NCI-H526 treated with DMSO at 0.1 percent for 48 hours (cell line): ENCODE measurements around the gene COL23A1.

Experiments used
- DNase-seq: peaks from one replicate; lab custom pipeline; 2025; lab: John Stamatoyannopoulos, UW

Gene COL23A1

DNA sequence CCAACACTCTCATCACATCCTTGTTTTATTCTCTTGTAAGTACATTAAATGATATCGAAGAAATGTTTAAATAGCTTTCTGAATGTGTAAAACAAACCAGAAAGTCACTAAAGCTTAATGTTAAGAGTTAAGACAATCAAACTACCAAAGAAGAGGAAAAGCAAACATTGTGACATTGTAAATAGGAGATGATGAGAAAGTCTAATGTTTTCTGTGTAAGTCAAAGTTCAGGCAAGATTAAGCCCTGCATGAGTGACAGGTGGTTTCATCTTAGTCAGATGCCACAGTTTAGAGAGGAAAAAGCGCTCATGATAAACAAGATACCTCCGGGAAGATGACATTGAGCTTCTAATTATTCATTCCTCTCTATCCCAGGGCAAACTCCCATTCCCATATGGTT is 306.7 kb downstream of the COL23A1 start:
- DNase-seq: no peak

DNA sequence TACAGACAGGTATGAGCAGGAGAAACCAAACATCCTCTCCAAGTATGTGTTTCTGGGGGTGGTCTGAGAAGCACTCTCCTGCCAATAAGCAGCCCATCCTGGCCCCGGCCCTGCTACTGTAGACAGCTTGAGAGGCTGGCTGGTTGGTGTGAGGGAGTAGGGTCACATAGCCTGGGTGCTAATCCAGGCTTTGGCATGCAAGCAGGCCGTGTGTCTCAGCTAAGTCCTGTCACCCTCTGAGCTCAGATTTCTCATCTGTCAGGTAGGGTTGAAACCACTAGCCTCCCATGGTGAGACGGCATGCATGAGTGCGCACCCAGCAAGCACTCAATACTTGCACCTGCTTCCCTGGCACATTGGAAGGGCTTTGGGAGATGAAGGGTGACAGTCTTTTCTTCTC is 307.8 kb downstream of the COL23A1 start:
- no peak for DNase-seq

DNA sequence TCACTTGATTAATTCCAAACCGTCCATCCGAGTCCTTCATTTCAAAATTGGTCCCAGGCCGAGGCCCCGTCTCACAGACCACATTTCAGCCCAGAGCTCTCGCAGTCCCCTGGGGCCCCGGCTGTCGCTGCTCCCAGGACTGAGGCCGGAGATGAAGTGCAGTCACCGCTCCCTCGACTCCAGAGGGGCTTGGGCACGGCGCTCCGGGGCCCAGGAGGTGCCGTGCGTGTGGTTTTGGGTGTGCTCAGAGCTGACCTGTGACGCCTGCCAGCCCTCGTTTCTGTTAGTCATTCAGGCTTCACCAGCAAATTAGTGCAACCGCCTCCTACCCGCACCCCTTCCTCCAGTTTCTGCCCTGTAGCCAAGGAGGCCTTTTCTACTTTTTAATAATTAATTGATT is 308.9 kb downstream of the COL23A1 start:
- DNase-seq: no peak

DNA sequence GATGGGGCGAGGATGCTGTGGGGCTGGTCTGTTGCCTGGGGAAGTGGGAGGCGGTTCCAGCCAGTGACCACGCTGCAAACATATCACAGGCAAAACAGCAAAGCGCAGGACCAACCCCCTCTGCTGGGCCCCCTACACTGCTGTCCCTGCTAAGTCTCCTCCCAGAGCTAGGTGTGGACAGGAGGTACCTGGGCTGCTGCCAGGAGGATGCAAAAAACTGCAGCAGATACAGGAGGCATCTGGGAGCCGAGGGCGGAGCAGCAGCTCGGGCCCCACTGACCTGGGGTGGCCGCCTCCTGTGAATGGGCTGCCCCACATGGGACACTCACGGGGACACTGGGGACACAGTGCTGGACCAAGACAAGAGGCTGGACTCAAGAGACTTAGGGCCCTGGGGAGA is 309.6 kb downstream of the COL23A1 start:
- DNase-seq: no peak

DNA sequence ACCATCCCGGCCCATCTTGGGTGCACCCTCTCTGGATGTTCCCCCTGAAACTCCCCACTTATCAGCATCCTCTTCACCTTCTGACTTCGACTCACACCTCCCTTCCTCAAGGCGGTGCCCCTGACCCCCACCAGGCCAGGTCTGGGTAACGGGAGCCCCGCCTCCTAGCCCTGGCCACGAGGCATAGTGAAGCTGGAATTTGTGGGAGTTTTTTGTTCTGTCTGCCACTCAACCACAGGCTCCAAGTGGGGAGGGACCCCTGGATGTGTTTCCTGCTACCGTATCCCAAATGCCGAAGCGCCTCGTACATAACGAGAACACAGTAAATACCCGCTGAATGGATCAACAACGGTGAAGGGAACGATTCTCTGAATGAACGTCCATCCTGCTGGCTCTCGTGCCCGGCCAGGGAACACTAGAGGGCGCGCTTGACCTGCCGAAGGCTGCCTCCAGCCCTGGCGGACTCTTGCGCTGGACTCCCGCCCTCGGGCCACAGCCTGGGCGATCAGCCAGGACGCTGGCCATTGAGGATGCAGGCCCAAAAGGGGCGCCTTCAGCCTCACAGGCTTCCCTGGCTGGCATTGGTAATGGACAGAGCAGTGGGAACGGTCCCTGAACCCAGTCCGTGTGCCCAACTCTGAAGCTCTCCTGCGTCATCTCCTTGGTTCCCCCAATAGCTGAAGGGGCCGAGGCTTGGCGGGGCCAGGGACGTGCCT is 310.3 kb downstream of the COL23A1 start:
- peak; percentile 4 for DNase-seq

GRCh38 chr5:178279026-178279722 is 311.0 kb downstream of the COL23A1 start:
- no peak for DNase-seq

DNA sequence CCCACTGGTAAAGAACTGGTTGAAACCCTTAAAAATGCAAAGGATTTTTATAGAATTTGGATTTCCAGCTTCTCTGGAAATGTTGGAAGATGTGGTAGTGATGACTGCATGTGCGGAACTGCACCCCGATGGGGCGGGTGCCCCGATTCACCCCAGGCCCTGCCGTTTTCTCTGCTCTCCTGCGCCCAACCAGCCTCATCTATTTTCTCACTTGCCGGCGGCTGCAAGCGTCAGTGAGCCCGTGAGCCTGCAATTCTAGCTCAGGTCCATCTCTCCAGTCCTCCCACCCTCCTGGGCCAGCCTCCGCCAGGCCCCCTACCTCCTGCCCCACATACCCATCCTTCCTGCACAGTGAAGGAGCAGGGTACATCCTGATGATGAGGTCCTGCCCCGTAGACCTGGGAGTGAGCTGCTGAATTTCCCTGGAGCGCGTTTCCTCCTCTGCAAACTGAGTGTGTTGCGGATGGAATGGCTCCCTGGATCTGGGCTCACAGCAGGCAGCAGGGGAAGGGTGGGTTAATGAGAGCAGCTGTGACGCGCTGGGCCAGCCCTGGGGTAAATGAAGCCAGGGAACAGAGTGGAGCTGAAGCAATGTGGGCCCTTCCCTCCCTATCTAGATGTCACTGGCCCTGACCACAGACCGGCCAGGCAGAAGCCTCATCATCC is 311.7 kb downstream of the COL23A1 start:
- DNase-seq: no peak

- no peak for DNase-seq
Observed at GRCh38 chr5:178277866-178278265, 312.3 kb downstream of the COL23A1 start.

DNA sequence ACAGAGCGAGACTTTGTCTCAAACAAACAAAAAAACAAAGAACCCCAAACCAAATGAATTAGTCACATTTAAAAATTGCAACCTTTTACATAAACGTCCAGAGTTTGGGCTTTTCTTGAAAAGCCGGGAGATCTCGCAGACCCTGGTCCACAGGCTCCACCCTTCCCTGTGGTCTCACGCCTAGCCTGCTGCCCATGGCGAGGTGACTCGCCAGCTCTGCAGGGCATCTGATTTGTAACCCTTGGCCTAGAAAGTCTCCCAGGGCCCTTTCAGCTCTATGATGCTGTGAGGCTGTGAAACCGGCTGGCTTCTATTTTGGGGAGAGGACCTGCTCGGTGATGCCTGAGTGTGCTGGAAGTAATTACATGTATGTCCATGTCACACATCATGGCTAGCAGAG is 312.8 kb downstream of the COL23A1 start:
- DNase-seq: no peak

DNA sequence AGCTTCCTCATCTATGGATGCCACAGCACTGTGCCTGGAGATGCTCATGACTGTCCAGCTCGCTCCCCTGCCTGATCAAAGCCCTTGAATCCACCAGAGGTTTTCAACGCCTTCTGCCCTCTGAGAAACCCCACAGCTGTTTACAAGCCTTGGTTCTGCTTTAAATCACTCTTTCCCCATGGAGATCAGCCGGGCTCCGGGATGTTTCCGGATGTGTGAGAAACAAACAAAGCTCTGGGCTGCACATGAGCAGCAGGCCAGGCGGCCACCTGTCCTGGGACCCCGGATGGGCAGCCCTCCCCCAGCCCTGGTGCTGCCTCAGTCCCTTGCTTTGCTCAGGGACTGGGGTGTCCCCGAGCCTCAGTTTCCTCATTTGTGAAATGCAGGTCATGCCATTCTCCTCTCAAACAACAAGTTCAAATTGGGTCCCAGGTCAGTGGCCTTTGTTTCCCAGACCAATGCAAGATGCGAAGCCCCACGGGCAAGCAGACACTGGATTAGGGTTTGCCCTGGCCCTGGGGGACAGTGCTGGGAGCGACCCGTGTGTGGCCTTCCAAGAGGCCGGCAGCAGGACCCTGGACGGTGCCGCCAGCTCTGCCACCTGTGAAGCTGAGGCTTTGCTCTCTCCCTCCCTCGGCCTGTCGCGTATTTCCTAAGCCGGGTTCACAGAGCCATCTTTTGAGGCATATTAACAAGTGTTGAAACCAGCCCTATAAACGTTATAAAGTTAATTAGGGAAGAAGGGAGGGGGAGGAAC is 315.2 kb downstream of the COL23A1 start:
- DNase-seq: no peak

- DNase-seq: no peak
Observed at GRCh38 chr5:178273665-178274541, 316.3 kb downstream of the COL23A1 start.

GRCh38 chr5:178273041-178273440 is 317.2 kb downstream of the COL23A1 start:
- no peak for DNase-seq

- no peak for DNase-seq
Observed at GRCh38 chr5:178272591-178272990, 317.6 kb downstream of the COL23A1 start.

- no peak for DNase-seq
Observed at GRCh38 chr5:178271726-178272479, 318.3 kb downstream of the COL23A1 start.

DNA sequence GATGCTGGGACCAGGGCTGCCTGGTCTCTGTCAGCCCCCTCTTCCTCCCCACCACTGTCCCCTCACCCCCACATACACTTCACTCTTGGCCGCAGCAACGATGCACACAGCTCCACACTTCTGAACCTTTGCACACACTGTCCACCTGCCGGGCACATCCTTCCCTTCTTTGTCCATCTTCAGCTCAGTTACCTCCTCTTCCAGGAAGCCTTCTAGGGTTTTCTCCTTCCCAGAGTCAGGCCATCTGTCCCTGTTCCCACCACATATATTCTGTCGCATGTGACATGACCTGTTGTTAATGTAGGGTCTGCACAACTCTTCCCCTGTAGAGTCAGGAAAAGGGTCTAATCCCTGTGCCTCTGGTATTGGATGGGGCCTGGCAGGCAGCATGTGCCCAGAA is 319.0 kb downstream of the COL23A1 start:
- DNase-seq: no peak

- DNase-seq: no peak
Observed at GRCh38 chr5:178269499-178269898, 320.7 kb downstream of the COL23A1 start.

- no peak for DNase-seq
Observed at GRCh38 chr5:178267876-178268275, 322.3 kb downstream of the COL23A1 start.

GRCh38 chr5:178267245-178267644 is 322.9 kb downstream of the COL23A1 start:
- DNase-seq: no peak

- no peak for DNase-seq
Observed at GRCh38 chr5:178266581-178266980, 323.6 kb downstream of the COL23A1 start.

DNA sequence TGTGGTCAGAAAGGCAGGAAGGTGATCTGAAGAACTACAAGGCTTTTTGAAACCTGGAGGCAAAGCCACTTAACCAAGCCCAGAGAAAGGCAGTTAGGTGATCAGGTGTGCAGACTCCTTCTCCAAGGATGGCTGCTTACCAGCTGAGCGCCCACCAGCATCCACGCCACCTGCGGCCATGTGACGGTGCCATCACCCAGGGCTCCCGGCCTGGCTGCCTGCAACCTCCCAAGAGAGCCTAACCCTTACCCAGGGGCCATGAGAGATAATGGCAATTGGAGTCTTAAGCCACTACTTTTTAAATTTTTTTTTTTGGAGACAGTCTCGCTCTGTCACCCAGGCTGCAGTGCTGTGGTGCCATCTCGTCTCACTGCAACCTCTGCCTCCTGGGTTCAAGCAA is 324.4 kb downstream of the COL23A1 start:
- DNase-seq: no peak

DNA sequence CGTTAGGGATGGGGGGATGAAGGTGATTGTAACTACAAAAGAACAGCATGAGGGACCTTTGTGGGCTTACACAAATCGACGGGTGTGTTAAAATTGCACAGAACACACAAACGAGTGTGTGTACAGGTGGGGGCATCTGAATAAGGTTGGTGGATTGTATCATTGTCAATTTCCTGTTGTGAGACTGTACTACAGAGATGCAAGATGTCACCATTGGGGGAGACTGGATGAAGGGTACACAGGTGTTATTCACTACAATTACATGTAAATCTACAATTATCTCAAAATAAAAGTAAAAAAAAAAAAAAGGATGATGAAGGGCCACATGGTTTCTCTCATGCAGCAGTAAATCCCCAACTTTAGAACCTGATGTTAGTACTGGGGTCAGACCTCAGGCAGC is 326.1 kb downstream of the COL23A1 start:
- DNase-seq: no peak
